Brain microvascular endothelial cell (primary cell): ENCODE data around the gene NCAM2.
A peak's percentile ranks its signal among the peaks of the same experiment; 100 is the strongest.

Experiments used
- DNase-seq: peaks from one replicate; pipeline ENCODE4 v3.0.0-alpha.2; 2020
- H3K27ac ChIP-seq: fragments of 250-450 bp; sonication (Bioruptor Pico); 2 replicates; pipeline ENCODE4 v1.5.1; 2020; ENCODE audit warnings: mild to moderate bottlenecking, moderate library complexity
- H3K27me3 ChIP-seq: fragments of 250-450 bp; sonication (Bioruptor Pico); replicated peaks from 2 replicates; pipeline ENCODE4 v1.5.1; 2020; ENCODE audit warnings: mild to moderate bottlenecking
- H3K36me3 ChIP-seq: fragments of 250-450 bp; sonication (Bioruptor Pico); replicated peaks from 2 replicates; pipeline ENCODE4 v1.5.1; 2020; ENCODE audit warnings: mild to moderate bottlenecking
- H3K4me3 ChIP-seq: 2 replicates; pipeline ENCODE4 v1.5.1; 2011; ENCODE audit warnings: low read depth, mild to moderate bottlenecking, control low read depth, low read length, moderate library complexity
- in situ Hi-C: cut with HindIII; loops from 2 replicates; pipeline ENCODE4 v1.10.0; 2017; ENCODE audit warnings: low sequenced_read_pairs, low pct_ligation_motif_present
- TF ChIP-seq, protein P1 (sequence below): IDR thresholded peaks from 2 replicates; pipeline ENCODE4 v1.5.1; 2011; ENCODE audit warnings: low read depth, mild to moderate bottlenecking, moderate library complexity, low read length, control low read depth, inconsistent platforms; ENCODE audit errors: missing control alignments

NCAM2 gene

DNA sequence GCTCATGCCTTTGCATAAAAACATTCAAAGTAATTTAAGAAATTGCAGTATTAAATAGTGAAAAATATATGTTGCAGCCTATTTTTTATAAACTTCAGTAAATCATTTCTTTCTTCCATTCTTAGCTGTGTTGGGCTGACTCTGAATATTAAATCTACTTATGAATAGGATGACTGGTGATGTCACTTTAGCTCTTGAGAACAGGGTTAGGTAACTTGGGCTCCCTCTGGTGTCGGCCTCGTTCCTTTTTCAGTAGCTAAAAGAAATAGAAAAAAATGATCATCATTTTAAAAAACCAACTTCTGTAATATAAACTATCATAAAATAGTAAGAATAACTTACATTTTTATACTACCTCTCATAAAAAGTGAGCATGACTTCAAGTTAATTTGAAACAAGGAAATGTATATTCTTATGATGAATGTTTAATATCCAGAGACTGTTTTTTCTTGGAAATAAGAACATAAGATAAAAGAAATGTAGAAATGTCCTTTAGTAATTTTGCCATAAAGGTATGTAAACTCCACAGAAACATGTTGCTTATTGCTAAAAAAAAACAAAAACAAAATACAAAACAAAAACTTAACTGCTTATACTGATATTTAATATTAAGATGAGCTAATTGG, 26.8 kb upstream of the NCAM2 start:
- Histone ChIP-seq H3K27me3 (no peaks in the 10 kb centered on the region), H3K27ac (no peak overlapping the region), H3K36me3 (no peaks in the 10 kb centered on the region), H3K4me3 (no peak overlapping the region)
- peak; percentile 57 for DNase-seq
- in situ Hi-C loops: no loop called here
- TF ChIP-seq, protein P1, sequence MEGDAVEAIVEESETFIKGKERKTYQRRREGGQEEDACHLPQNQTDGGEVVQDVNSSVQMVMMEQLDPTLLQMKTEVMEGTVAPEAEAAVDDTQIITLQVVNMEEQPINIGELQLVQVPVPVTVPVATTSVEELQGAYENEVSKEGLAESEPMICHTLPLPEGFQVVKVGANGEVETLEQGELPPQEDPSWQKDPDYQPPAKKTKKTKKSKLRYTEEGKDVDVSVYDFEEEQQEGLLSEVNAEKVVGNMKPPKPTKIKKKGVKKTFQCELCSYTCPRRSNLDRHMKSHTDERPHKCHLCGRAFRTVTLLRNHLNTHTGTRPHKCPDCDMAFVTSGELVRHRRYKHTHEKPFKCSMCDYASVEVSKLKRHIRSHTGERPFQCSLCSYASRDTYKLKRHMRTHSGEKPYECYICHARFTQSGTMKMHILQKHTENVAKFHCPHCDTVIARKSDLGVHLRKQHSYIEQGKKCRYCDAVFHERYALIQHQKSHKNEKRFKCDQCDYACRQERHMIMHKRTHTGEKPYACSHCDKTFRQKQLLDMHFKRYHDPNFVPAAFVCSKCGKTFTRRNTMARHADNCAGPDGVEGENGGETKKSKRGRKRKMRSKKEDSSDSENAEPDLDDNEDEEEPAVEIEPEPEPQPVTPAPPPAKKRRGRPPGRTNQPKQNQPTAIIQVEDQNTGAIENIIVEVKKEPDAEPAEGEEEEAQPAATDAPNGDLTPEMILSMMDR: peak; percentile 75

- Histone ChIP-seq H3K27me3 (peaks cover 4% of the 10 kb centered on the region), H3K27ac (no peak overlapping the region), H3K4me3 (no peak overlapping the region), H3K36me3 (no peaks in the 10 kb centered on the region)
- TF ChIP-seq, protein P1: no peak
- in situ Hi-C loops: no loop called here
- DNase-seq: no peak
Measured at GRCh38 chr21:20994790-20995189, 3.4 kb upstream of the NCAM2 start.

DNA sequence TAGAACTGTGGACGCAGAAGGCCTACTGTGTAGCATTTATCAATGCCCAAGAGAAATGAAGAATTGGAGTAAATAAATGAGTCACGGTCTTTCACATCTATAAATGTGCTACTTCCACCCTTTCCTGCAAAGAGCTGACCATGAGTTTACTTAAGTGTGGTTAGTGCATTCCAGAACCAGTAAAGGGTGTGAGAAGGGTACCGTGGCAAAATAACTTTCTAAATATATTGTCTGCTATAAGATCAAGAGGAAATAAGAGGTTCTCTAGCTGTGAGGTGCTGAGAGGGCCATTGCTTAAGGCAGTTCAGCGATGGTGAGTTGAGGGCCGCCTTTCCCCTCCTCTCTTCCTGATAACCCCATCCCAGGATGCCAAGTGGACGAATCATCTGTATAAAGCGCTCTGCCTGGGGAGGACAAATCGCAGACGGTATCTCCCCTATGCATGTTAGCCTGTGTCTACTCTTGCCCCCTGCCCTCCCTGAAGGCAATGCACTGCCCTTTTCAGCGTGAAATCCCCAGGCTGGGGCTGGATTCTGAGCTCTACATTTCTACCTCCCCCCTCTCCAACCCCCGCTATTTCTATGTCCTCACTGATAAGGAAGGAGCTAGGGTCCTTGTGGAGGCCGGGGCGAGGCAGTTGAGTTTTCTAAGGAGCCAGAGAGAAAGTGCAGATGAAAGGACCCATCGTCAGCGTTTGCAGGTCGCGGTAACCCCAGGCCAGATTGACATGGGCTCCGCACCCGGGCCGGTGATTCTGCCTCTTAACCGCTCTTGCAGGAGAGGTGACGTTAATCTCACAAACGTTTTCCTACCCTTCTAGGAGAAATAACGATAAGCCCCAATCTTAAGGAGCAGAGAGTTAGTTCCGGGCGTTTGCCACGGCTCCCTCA, 1.5 kb upstream of the NCAM2 start:
- no peak for DNase-seq
- Histone ChIP-seq H3K27me3 (peaks cover 4% of the 10 kb centered on the region), H3K27ac (no peak overlapping the region), H3K36me3 (no peaks in the 10 kb centered on the region), H3K4me3 (peak overlapping the region; percentile 61)
- in situ Hi-C loops: no loop called here
- TF ChIP-seq, protein P1: no peak

DNA sequence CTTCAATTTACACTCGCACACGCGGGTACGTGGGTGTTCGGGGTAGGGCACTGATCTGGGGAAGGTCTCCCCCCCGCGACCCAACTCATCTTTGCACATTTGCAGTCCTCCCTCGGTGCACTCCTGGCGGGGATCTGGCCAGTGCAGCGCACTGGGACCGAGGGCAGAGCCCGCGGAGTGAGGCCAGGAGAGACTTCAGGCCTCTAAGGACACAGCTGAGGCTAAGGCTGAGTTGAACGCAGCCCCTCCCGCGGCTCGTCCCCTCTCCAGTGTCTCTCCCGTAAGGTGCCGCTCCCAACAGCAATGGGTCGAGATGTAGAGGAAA, 936 bp upstream of the NCAM2 start:
- H3K27me3 ChIP-seq: peaks cover 4% of the 10 kb centered on the region
- TF ChIP-seq, protein P1: no peak

DNA sequence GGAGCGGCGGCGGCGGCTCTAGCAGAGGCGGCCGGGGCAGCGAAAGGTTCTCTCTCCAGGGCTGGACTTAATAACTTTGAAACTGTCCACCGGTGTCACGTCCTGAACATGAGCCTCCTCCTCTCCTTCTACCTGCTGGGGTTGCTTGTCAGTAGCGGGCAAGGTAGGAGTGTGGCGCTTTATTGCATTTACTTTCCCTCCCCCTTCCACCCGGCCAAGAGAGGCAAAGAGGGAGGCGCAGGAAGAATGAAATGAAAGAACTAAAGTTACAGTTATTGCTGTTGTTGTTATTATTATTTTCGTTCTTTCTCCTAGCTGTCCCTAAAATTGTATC, 214 bp downstream of the NCAM2 start:
- no peak overlapping the region for H3K27ac ChIP-seq
- TF ChIP-seq, protein P1: no peak
- peak overlapping the region; percentile 72 for H3K4me3 ChIP-seq

More for the DNA sequence above, 936 bp upstream of the NCAM2 start:
- no peak for DNase-seq
- Histone ChIP-seq H3K4me3 (peak overlapping the region; percentile 61), H3K36me3 (no peaks in the 10 kb centered on the region), H3K27ac (no peak overlapping the region)
- in situ Hi-C loops: no loop called here

More for the DNA sequence above, 214 bp downstream of the NCAM2 start:
- no peaks in the 10 kb centered on the region for H3K36me3 ChIP-seq
- DNase-seq: no peak
- in situ Hi-C loops: no loop called here
- H3K27me3 ChIP-seq: peaks cover 4% of the 10 kb centered on the region
